ENCODE results near the gene TET1.
"Not testable (repeated sequence)": the region's sequence is repeated elsewhere in the genome, so short reads cannot be mapped to it uniquely, and the experiment has no call there.

TET1 gene

GRCh38 chr10:68720793-68721672 is 160.9 kb downstream of the TET1 start, which contains the start of gene CCAR1:
Gene CCAR1, plus strand, starts transcription at chr10:68721239. Its CDS starts 1,266 bp downstream, at chr10:68722505.
- DNase-seq, result peak; percentile 99

DNA sequence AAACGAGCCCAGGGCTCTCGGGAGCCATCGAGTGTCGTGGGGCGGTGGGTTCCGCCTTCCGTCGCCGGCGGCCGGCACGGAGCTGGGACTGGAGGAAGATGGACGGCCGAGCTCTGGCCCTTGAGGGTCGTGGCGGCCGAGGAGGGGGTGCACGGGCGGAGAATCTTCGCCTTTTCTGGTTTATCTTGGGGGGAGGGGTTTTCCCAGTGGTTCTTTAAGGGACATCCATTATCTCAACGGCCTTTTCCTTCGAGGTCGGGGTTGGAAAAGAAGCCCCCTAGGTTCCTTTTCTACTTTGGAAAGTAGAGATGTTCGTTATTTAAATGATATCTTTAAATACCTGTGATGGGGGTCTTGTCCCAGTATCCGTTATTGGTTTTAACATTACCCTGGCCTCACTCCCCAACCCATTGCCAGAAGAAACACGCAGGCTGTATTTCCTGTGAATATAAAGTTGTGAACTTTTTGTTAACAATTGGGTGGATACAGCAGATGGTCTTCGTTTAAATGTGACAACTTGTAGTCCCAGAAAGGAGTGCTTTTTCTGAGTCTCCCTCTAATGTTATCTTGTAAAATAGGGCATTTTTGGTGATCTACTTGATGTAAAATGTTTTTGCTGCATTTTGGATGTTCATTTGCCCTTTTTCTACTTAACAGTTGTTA is 161.7 kb downstream of the TET1 start:
- peak; percentile 50 for DNase-seq

- DNase-seq, result no peak
These were observed 164.9 kb downstream of the TET1 start for GRCh38 chr10:68725016-68725415.

DNA sequence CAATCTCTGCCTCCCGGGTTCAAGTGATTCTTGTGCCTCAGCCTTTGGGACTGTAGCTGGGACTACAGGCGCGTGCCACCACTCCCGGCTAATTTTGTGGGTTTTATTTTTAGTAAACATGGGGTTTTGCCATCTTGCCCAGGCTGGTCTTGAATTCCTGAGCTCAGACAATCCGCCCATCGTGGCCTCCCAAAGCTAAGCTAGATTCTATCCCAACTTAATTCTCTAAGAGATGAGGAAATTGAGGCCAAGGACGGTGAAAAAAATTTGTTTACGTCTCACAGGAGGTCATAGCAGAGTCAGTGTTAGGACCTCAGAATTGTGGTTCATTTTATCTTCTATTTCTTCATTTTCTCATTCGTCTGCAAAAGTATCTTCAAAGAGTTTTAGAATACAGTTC is 167.0 kb downstream of the TET1 start:
- DNase-seq, result no peak

- DNase-seq, result no peak
These were observed 172.5 kb downstream of the TET1 start for GRCh38 chr10:68732651-68733050.

GRCh38 chr10:68734349-68734748 is 174.2 kb downstream of the TET1 start:
- DNase-seq, result no peak

- peak; percentile 27 for DNase-seq
These were observed 175.0 kb downstream of the TET1 start for GRCh38 chr10:68735119-68735518.

DNA sequence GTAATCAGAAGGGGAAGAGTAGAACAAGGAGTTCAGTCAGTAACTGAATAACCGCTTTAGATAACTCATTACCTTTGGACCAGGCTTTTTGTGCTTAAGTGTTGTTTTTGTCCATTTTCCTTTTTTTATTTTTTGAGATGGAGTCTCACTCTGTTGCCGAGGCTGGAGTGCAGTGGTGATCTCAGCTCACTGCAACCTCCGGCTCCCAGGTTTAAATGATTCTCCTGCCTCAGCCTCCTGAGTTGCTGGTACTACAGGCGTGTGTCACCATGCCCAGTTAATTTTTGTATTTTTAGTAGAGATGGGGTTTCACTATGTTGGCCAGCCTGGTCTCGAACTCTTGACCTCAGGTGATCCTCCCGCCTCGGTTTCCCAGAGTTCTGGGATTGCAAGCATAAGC is 175.6 kb downstream of the TET1 start:
- DNase-seq, result not testable (repeated sequence)

- not testable (repeated sequence) for DNase-seq
These were observed 180.5 kb downstream of the TET1 start for GRCh38 chr10:68740676-68741075.

GRCh38 chr10:68742397-68742796 is 182.3 kb downstream of the TET1 start:
- no peak for DNase-seq

Data from NCI-H82 (cell line).